ENCODE measurements around the gene TMEM50A.
"Not testable (repeated sequence)": the region's sequence is repeated elsewhere in the genome, so short reads cannot be mapped to it uniquely, and the experiment has no call there.

Gene TMEM50A

GRCh38 chr1:25320314-25320938, 17.7 kb upstream of the TMEM50A start:
- not testable (repeated sequence) for H4K20me1 ChIP-seq, H3K4me1 ChIP-seq, H3K4me2 ChIP-seq, H3K27ac ChIP-seq, H3K9ac ChIP-seq, H3K36me3 ChIP-seq, H3K27me3 ChIP-seq, H3K9me3 ChIP-seq, H3K4me3 ChIP-seq

- not testable (repeated sequence) for H3K27ac ChIP-seq, H3K27me3 ChIP-seq
Observed at GRCh38 chr1:25322127-25322526, 16.0 kb upstream of the TMEM50A start.

GRCh38 chr1:25324407-25324806, 13.7 kb upstream of the TMEM50A start:
- H3K36me3 ChIP-seq, H3K9me3 ChIP-seq, H3K27ac ChIP-seq, H3K4me3 ChIP-seq, H4K20me1 ChIP-seq, H3K9ac ChIP-seq, H3K4me2 ChIP-seq, H3K4me1 ChIP-seq, H3K27me3 ChIP-seq: not testable (repeated sequence)

More at GRCh38 chr1:25322127-25322526, 16.0 kb upstream of the TMEM50A start:
- not testable (repeated sequence) for H3K9me3 ChIP-seq, H3K36me3 ChIP-seq, H4K20me1 ChIP-seq, H3K9ac ChIP-seq, H3K4me3 ChIP-seq, H3K4me1 ChIP-seq, H3K4me2 ChIP-seq

- H3K4me2 ChIP-seq, H3K4me1 ChIP-seq: not testable (repeated sequence)
Observed at GRCh38 chr1:25327864-25328790, 10.0 kb upstream of the TMEM50A start.

GRCh38 chr1:25328791-25329185, 9.3 kb upstream of the TMEM50A start:
- not testable (repeated sequence) for H3K36me3 ChIP-seq, H3K4me2 ChIP-seq, H3K9ac ChIP-seq

More at GRCh38 chr1:25327864-25328790, 10.0 kb upstream of the TMEM50A start:
- not testable (repeated sequence) for H3K9me3 ChIP-seq, H3K27ac ChIP-seq, H4K20me1 ChIP-seq, H3K9ac ChIP-seq, H3K36me3 ChIP-seq, H3K4me3 ChIP-seq, H3K27me3 ChIP-seq

GRCh38 chr1:25329336-25329735, 8.8 kb upstream of the TMEM50A start:
- H3K4me3 ChIP-seq, H4K20me1 ChIP-seq, H3K27ac ChIP-seq, H3K9ac ChIP-seq, H3K36me3 ChIP-seq, H3K9me3 ChIP-seq, H3K4me2 ChIP-seq, H3K4me1 ChIP-seq, H3K27me3 ChIP-seq: not testable (repeated sequence)

More at GRCh38 chr1:25328791-25329185, 9.3 kb upstream of the TMEM50A start:
- not testable (repeated sequence) for H3K27ac ChIP-seq, H3K4me1 ChIP-seq, H4K20me1 ChIP-seq, H3K4me3 ChIP-seq, H3K9me3 ChIP-seq, H3K27me3 ChIP-seq

GRCh38 chr1:25329950-25330349, 8.2 kb upstream of the TMEM50A start:
- not testable (repeated sequence) for H3K36me3 ChIP-seq, H3K4me3 ChIP-seq, H3K4me2 ChIP-seq, H4K20me1 ChIP-seq, H3K27ac ChIP-seq, H3K4me1 ChIP-seq, H3K9ac ChIP-seq, H3K9me3 ChIP-seq, H3K27me3 ChIP-seq

GRCh38 chr1:25336922-25337354, 1.2 kb upstream of the TMEM50A start:
- not testable (repeated sequence) for H3K9me3 ChIP-seq, H3K36me3 ChIP-seq, H3K27ac ChIP-seq, H3K27me3 ChIP-seq
- Histone ChIP-seq H3K4me1 (peaks cover 19% of the 10 kb centered on the region), H4K20me1 (peaks cover 37% of the 10 kb centered on the region), H3K9ac (peak overlapping the region; percentile 77), H3K4me3 (peak overlapping the region; percentile 99), H3K4me2 (peak overlapping the region; percentile 68)

GRCh38 chr1:25337483-25338187, 499 bp upstream of the TMEM50A start:
- Histone ChIP-seq H3K9ac (peak overlapping the region; percentile 95; the same call in 1 of the 2 replicates), H3K4me2 (peak overlapping the region; percentile 47; the same call in 1 of the 2 replicates), H3K4me1 (peaks cover 19% of the 10 kb centered on the region), H4K20me1 (peaks cover 44% of the 10 kb centered on the region), H3K27ac (peak overlapping the region; percentile 94; the same call in 1 of the 2 replicates), H3K4me3 (peak overlapping the region; percentile 99)
- H3K9me3 ChIP-seq, H3K36me3 ChIP-seq, H3K27me3 ChIP-seq: not testable (repeated sequence)

GRCh38 chr1:25338986-25339385, 852 bp downstream of the TMEM50A start:
- peaks cover 58% of the 10 kb centered on the region for H4K20me1 ChIP-seq
- peak overlapping the region; percentile 96 for H3K4me2 ChIP-seq
- peak overlapping the region; percentile 95 for H3K9ac ChIP-seq
- peaks cover 19% of the 10 kb centered on the region for H3K4me1 ChIP-seq
- no peaks in the 10 kb centered on the region for H3K9me3 ChIP-seq
- no peak for TF ChIP-seq Cebpa-rat (IDR thresholded peaks at IDR 0.05)
- peaks cover 21% of the 10 kb centered on the region for H3K36me3 ChIP-seq
- no peaks in the 10 kb centered on the region for H3K27me3 ChIP-seq
- H3K27ac ChIP-seq: peak overlapping the region; percentile 94
- peak overlapping the region; percentile 99 for H3K4me3 ChIP-seq

Data from BLaER1 (cell line).